OCI-LY3 (cell line): Measurements from ENCODE around the gene PADI3.

ENCODE experiments used
- H2AFZ ChIP-seq: fragments of 200-600, 300-600 bp; shearing (Covaris generic); 2 replicates; pipeline ENCODE4 v1.6.0; 2014; ENCODE audit warnings: antibody characterized with exemption, low read depth, low read length
- H3K27ac ChIP-seq: fragments of 200-600, 300-600 bp; sonication (generic); 2 replicates; pipeline ENCODE4 v1.5.1; 2014; ENCODE audit warnings: mild to moderate bottlenecking, low read length, moderate library complexity, mixed read lengths
- H3K27me3 ChIP-seq: fragments of 200-600, 300-600 bp; sonication (generic); 2 replicates; pipeline ENCODE4 v1.6.1; 2014; ENCODE audit warnings: low read depth, low read length, mixed read lengths
- H3K36me3 ChIP-seq: fragments of 200-600, 300-600 bp; sonication (generic); replicated peaks from 2 replicates; pipeline ENCODE3; 2014; ENCODE audit warnings: low read depth, low read length, mixed read lengths
- H3K4me1 ChIP-seq: fragments of 300-600, 200-600 bp; sonication (generic); 2 replicates; pipeline ENCODE4 v1.6.1; 2014; ENCODE audit warnings: low read length, mixed read lengths
- H3K4me2 ChIP-seq: fragments of 200-600, 300-600 bp; sonication (generic); 2 replicates; pipeline ENCODE4 v1.6.1; 2014; ENCODE audit warnings: low read length, mixed read lengths
- H3K4me3 ChIP-seq: fragments of 300-600, 200-600 bp; sonication (generic); 2 replicates; pipeline ENCODE4 v1.5.1; 2014; ENCODE audit warnings: antibody characterized with exemption, mild to moderate bottlenecking, low read length, moderate library complexity
- H3K79me2 ChIP-seq: fragments of 300-600, 200-600 bp; shearing (Covaris generic); 2 replicates; pipeline ENCODE4 v1.6.1; 2014; ENCODE audit warnings: mild to moderate bottlenecking, low read length, mixed read lengths
- H3K9ac ChIP-seq: fragments of 300-600, 200-600 bp; shearing (Covaris generic); 2 replicates; pipeline ENCODE4 v1.6.0; 2014; ENCODE audit warnings: mild to moderate bottlenecking, low read length, moderate library complexity
- H3K9me3 ChIP-seq: fragments of 200-600, 300-600 bp; shearing (Covaris generic); 2 replicates; pipeline ENCODE4 v1.6.1; 2014; ENCODE audit warnings: low read length, mixed read lengths; ENCODE audit not compliant: insufficient read depth
- H4K20me1 ChIP-seq: fragments of 200-600, 300-600 bp; sonication (generic); 2 replicates; pipeline ENCODE4 v1.6.1; 2016; ENCODE audit warnings: low read length, mixed read lengths; ENCODE audit not compliant: insufficient read depth
- EZH2phosphoT487 ChIP-seq: fragments of 200-600 bp; shearing (Covaris generic); IDR thresholded peaks from 2 replicates; pipeline ENCODE4 v1.6.1; 2018; ENCODE audit warnings: antibody characterized with exemption, mixed run types, low read depth
- TF ChIP-seq, protein P1 (sequence below): fragments of 200-600, 300-600 bp; sonication (generic); IDR thresholded peaks from 2 replicates; pipeline ENCODE4 v1.5.1; 2014; ENCODE audit warnings: antibody characterized with exemption, low read length, low read depth

PADI3 gene

DNA sequence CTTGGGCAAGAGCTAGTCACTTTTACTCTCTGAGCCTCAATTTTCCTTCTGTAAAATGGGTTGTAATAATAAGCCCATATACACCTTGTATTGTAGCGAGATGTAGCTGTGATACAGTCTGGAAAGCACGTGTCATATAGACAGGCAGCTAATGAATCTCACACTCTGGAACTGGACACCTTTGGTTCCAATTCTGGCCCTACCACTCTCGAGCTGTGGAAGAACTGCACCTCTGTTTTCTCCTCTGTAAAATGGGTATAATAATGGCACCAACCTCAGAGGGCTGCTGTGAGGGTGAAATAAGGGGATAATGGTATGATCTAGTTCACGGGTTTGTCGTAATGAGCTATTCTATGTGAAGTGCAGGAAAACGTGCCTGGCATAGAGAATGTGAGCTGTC is 58.4 kb downstream of the PADI3 start:
- H3K27ac ChIP-seq, result no peak overlapping the region
- H3K9me3 ChIP-seq, result no peaks in the 10 kb centered on the region
- H3K27me3 ChIP-seq, result 0 out of 2 replicates have a peak, but pooled peaks cover 3% of the 10 kb centered on the region
- H3K9ac ChIP-seq, result no peak overlapping the region
- no peaks in the 10 kb centered on the region for H4K20me1 ChIP-seq
- no peaks in the 10 kb centered on the region for H3K79me2 ChIP-seq
- TF ChIP-seq, protein P1, sequence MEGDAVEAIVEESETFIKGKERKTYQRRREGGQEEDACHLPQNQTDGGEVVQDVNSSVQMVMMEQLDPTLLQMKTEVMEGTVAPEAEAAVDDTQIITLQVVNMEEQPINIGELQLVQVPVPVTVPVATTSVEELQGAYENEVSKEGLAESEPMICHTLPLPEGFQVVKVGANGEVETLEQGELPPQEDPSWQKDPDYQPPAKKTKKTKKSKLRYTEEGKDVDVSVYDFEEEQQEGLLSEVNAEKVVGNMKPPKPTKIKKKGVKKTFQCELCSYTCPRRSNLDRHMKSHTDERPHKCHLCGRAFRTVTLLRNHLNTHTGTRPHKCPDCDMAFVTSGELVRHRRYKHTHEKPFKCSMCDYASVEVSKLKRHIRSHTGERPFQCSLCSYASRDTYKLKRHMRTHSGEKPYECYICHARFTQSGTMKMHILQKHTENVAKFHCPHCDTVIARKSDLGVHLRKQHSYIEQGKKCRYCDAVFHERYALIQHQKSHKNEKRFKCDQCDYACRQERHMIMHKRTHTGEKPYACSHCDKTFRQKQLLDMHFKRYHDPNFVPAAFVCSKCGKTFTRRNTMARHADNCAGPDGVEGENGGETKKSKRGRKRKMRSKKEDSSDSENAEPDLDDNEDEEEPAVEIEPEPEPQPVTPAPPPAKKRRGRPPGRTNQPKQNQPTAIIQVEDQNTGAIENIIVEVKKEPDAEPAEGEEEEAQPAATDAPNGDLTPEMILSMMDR, result no peak
- no peak for TF ChIP-seq EZH2phosphoT487
- H3K4me3 ChIP-seq, result no peak overlapping the region
- no peaks in the 10 kb centered on the region for H3K36me3 ChIP-seq
- H3K4me2 ChIP-seq, result no peak overlapping the region
- no peak overlapping the region for H2AFZ ChIP-seq
- no peaks in the 10 kb centered on the region for H3K4me1 ChIP-seq

DNA sequence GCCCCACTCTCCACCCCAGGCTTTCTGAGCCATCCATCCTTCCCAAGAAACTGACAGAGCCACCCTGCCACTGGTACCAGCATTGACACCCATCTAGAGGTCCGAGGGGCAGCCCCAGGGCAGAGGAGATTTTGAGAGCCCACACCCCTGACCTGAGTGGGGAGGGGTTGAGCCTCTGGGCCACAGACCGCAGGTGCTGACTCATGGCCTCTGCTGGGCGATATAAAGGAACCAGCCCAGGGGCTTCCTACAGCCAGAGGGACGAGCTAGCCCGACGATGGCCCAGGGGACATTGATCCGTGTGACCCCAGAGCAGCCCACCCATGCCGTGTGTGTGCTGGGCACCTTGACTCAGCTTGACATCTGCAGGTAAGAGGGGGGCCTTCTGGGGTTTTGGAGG is 59.0 kb downstream of the PADI3 start, which contains the start of gene PADI4:
TSS of gene PADI4 (plus strand) at position 252 of the 400 bp plus-strand sequence. CDS start at position 278, 26 bp downstream.
- H3K4me3 ChIP-seq, result no peak within 1 kb of the TSS
- no peak within 1 kb of the TSS for H3K9ac ChIP-seq
- H2AFZ ChIP-seq, result no peak within 1 kb of the TSS
- no peak within 1 kb of the TSS for H3K27ac ChIP-seq
- H3K4me2 ChIP-seq, result no peak within 1 kb of the TSS
- TF ChIP-seq, protein P1, result no peak
- TF ChIP-seq EZH2phosphoT487, result no peak
- H3K36me3 ChIP-seq, result no peaks in the 10 kb centered on the region
- no peaks in the 10 kb centered on the region for H4K20me1 ChIP-seq
- H3K9me3 ChIP-seq, result no peaks in the 10 kb centered on the region
- no peaks in the 10 kb centered on the region for H3K4me1 ChIP-seq
- H3K79me2 ChIP-seq, result no peaks in the 10 kb centered on the region
- 0 out of 2 replicates have a peak, but pooled peaks cover 3% of the 10 kb centered on the region for H3K27me3 ChIP-seq

DNA sequence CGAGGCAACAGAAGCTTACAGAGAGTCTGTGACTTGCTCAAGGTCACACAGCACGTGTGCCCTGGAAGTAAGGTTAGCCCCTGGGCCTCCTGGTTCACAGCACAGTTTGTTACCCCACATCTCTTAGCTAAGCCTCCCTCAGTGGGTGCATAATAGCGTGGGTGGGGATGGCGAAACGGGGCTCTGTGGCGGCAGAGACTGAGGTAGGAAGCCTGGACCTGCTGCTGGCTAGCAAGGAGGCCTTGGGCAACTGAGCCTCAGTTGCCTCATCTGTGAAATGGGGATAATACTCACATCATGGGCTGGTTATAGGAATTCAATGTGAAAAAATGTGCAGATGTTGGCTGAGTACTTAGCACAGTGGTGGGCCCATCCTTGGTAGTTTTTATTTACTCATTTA is 59.7 kb downstream of the PADI3 start:
- 0 out of 2 replicates have a peak, but pooled peaks cover 3% of the 10 kb centered on the region for H3K27me3 ChIP-seq
- no peaks in the 10 kb centered on the region for H3K36me3 ChIP-seq
- no peak overlapping the region for H3K4me3 ChIP-seq
- H2AFZ ChIP-seq, result no peak overlapping the region
- no peaks in the 10 kb centered on the region for H3K79me2 ChIP-seq
- TF ChIP-seq EZH2phosphoT487, result no peak
- TF ChIP-seq, protein P1, result no peak
- no peak overlapping the region for H3K27ac ChIP-seq
- H4K20me1 ChIP-seq, result no peaks in the 10 kb centered on the region
- no peak overlapping the region for H3K9ac ChIP-seq
- H3K4me2 ChIP-seq, result no peak overlapping the region
- no peaks in the 10 kb centered on the region for H3K9me3 ChIP-seq
- H3K4me1 ChIP-seq, result no peaks in the 10 kb centered on the region

DNA sequence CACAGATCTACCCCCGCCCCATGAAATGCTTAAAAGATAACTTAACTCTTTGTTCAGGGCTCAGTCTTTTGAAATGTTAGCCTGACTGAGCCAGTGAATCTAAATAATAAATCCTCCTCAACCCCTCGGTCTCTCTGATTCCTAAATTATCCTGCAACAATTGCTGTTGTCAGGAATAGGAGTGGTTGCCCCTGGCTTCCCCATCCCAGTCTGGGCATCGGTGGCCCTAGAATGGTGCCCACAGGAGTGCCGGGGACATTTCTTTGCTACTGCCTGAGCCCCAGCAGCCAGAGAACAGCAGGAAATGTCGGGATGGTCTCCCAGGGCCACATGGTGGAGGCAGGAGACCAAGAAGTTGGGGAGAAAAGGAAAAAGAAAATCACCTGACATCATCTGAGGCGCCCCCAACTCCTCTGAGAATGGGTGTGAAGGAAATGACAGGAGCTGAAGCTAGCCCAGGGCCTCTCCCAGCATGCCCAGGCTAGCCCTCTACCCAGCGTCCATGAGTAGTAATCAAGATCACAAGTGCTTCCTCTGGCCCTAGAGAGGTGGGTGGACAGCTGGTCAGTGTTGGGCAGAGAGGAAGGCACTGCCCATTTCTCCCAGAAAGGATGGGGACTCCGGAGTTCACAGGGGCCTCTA is 60.6 kb downstream of the PADI3 start:
- Histone ChIP-seq H3K79me2 (no peaks in the 10 kb centered on the region), H3K4me3 (no peak overlapping the region), H4K20me1 (no peaks in the 10 kb centered on the region), H3K4me2 (no peak overlapping the region), H2AFZ (no peak overlapping the region), H3K9me3 (no peaks in the 10 kb centered on the region), H3K36me3 (no peaks in the 10 kb centered on the region), H3K9ac (no peak overlapping the region), H3K27me3 (no peaks in the 10 kb centered on the region), H3K4me1 (no peaks in the 10 kb centered on the region), H3K27ac (no peak overlapping the region)
- TF ChIP-seq, protein P1, result no peak
- no peak for TF ChIP-seq EZH2phosphoT487
